GM19193 (cell line): ENCODE data around the gene ACOXL.

Experiments used
- POLR2A ChIP-seq: IDR thresholded peaks from 4 replicates; pipeline ENCODE4 v1.6.1; 2011; ENCODE audit not compliant: insufficient read depth, insufficient read length; ENCODE audit errors: extremely low read depth

The ACOXL gene

GRCh38 chr2:110732422-110733413 lies at the start of gene ACOXL:
Gene ACOXL, plus strand, starts transcription at chr2:110732573. Its CDS starts 35,817 bp downstream, at chr2:110768390.
- TF ChIP-seq POLR2A, result no peak

- TF ChIP-seq POLR2A, result no peak
Measured at GRCh38 chr2:110682872-110683271, 49.5 kb upstream of the ACOXL start.

DNA sequence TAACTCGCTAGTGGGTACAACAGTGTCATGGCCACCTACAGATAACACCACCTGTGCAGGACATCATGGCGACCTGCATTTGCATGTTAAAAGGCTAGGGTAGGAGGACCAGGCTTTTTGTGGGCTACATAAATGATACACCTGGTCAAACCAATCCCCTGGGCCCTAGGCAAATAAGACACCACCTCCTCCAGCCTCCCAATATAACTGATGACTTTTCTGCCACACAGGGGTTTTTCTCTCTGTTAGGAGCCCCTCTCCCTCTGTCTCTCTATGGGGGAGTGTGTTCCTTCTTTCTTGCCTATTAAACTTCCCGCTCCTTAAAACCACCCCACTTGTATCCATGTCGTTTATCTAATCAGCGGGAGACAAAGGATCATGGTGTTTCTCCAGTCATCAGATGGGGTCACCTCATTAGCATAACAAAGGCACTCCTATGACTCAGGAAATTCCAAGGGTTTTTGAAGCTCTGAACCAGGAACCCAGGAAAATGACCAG lies 43.7 kb upstream of the ACOXL start:
- TF ChIP-seq POLR2A, result no peak

DNA sequence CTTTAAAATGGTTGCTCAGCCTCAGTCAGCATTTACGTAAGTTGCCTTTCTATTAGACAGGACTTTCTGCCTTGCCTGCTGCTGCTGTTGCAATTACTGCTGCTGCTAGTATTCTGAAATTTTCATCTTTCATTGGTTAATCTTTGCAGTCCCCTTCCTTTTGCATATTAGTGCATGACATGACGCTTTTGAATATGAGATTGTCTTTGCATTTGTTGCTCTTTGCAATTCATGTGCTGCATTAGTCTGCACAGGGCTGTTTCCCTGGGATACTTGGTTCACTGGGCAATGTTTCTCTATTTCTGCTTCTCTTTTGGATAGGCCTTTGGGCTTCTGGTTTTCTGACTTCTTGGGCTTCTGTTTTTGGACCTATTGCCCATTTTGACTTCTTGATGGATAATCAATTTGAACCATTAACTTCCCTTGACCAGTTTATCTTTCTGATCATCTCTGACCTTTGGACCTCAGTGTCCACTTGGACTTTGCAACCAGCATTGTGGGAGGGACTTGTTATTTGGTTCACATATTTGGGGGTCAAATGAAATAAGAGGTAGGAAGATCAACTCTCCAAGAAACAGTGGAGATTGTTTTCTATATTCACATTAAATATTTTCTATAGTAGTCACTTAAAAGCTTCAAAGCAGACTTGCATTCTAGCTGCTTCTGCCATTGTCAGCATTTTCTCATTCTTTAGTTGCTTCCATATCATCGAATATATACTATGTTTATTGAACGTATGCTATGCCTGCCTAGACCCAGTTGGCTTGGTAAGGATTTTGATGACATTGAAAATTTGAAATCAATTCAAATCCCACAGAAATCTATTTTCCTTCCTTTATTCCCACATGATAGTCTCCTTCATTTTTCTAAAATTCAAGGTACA lies 42.0 kb upstream of the ACOXL start:
- TF ChIP-seq POLR2A, result no peak

GRCh38 chr2:110691612-110692258 lies 40.6 kb upstream of the ACOXL start:
- TF ChIP-seq POLR2A, result no peak

DNA sequence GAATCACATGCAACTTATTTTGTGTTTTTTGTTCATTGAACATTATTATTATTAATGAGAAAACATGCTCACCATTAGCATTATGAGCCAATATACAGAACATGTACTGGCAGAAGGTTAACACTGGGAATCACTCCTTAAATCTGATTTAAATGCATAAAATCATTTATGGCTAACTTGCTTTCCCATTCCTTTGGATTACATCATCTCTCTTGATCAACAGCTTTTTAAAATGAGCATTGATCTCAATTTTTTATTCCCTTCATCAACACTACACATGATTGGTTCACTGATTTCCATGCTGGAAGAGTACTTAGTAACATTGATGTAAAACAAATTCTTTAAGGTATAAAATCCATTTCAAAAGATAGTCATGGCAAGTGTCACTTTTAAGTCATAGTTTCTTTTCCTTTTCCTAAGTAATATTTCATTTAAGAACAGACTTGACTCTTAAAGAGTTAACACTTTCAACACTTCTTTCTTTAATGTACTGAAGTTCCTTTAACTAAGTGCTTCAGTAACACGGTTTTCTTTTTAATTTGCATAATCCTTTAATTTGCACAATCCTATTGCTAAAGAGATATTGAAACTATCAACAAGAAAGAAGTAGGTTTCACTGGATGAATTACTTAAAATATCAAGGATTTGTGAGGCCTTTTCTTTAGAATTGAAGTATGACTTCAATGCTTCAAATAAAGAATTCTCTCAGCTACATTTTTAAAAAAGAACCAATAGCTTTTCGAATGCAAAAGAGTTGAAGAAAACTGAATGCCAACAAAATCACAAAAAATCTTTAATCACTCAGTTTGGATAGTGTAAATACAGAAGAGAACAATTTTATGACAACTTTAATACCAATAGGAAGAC lies 29.6 kb upstream of the ACOXL start:
- TF ChIP-seq POLR2A, result no peak

- no peak for TF ChIP-seq POLR2A
Measured at GRCh38 chr2:110707386-110707965, 24.9 kb upstream of the ACOXL start.

- TF ChIP-seq POLR2A, result no peak
Measured at GRCh38 chr2:110708455-110708854, 23.9 kb upstream of the ACOXL start.

- TF ChIP-seq POLR2A, result no peak
Measured at GRCh38 chr2:110712737-110713136, 19.6 kb upstream of the ACOXL start.

- no peak for TF ChIP-seq POLR2A
Measured at GRCh38 chr2:110713513-110714362, 18.6 kb upstream of the ACOXL start.

GRCh38 chr2:110714452-110715224 lies 17.7 kb upstream of the ACOXL start:
- TF ChIP-seq POLR2A, result no peak
